GM19438 (cell line): ENCODE results near the gene UGGT1.

Experiments
- ATAC-seq: cut with Tn5 transposase; IDR thresholded peaks from one replicate; pipeline ENCODE4 v1.9.1; 2021; ENCODE audit warnings: low read depth; ENCODE audit not compliant: unreplicated experiment

The UGGT1 gene

GRCh38 chr2:128103407-128103806, 12.4 kb downstream of the UGGT1 start:
- no peak for ATAC-seq

GRCh38 chr2:128105072-128105471, 14.1 kb downstream of the UGGT1 start:
- no peak for ATAC-seq

GRCh38 chr2:128108166-128108565, 17.2 kb downstream of the UGGT1 start:
- no peak for ATAC-seq

GRCh38 chr2:128109243-128109642, 18.2 kb downstream of the UGGT1 start:
- no peak for ATAC-seq

GRCh38 chr2:128115921-128116623, 25.1 kb downstream of the UGGT1 start:
- ATAC-seq: no peak

GRCh38 chr2:128134573-128134972, 43.6 kb downstream of the UGGT1 start:
- ATAC-seq: no peak

- no peak for ATAC-seq
These were observed 46.2 kb downstream of the UGGT1 start for GRCh38 chr2:128137094-128137616.

GRCh38 chr2:128139624-128140023, 48.6 kb downstream of the UGGT1 start:
- no peak for ATAC-seq

GRCh38 chr2:128145651-128146050, 54.7 kb downstream of the UGGT1 start:
- ATAC-seq: no peak

GRCh38 chr2:128153786-128154185, 62.8 kb downstream of the UGGT1 start:
- no peak for ATAC-seq

- ATAC-seq: no peak
These were observed 63.2 kb downstream of the UGGT1 start for GRCh38 chr2:128154225-128154624.

GRCh38 chr2:128155970-128156369, 65.0 kb downstream of the UGGT1 start:
- ATAC-seq: no peak

GRCh38 chr2:128156812-128157211, 65.8 kb downstream of the UGGT1 start:
- ATAC-seq: no peak

GRCh38 chr2:128157644-128158043, 66.6 kb downstream of the UGGT1 start:
- no peak for ATAC-seq

GRCh38 chr2:128158176-128158575, 67.2 kb downstream of the UGGT1 start:
- no peak for ATAC-seq

GRCh38 chr2:128159437-128159836, 68.4 kb downstream of the UGGT1 start:
- no peak for ATAC-seq

- ATAC-seq: no peak
These were observed 69.7 kb downstream of the UGGT1 start for GRCh38 chr2:128160616-128161275.

- no peak for ATAC-seq
These were observed 71.3 kb downstream of the UGGT1 start for GRCh38 chr2:128162266-128162665.

GRCh38 chr2:128164311-128164710, 73.3 kb downstream of the UGGT1 start:
- ATAC-seq: no peak

- ATAC-seq: no peak
These were observed 75.8 kb downstream of the UGGT1 start for GRCh38 chr2:128166746-128167353.

- no peak for ATAC-seq
These were observed 78.1 kb downstream of the UGGT1 start for GRCh38 chr2:128169094-128169493.

GRCh38 chr2:128169497-128169896, 78.5 kb downstream of the UGGT1 start:
- no peak for ATAC-seq
